Ectodermal cell (in vitro differentiated cells): Measurements from ENCODE around the gene RUNX1.

Source experiments
- H3K27ac ChIP-seq: 2 replicates; pipeline ENCODE4 v1.7.0; 2013; ENCODE audit warnings: mild to moderate bottlenecking, low read depth, low read length; ENCODE audit not compliant: insufficient read depth, poor library complexity, severe bottlenecking
- H3K27me3 ChIP-seq: 2 replicates; pipeline ENCODE4 v1.7.0; 2013; ENCODE audit warnings: mild to moderate bottlenecking, low read length; ENCODE audit not compliant: insufficient read depth, control insufficient read depth, poor library complexity, severe bottlenecking
- H3K36me3 ChIP-seq: one replicate; pipeline ENCODE4 v1.7.0; 2013; ENCODE audit warnings: low read length; ENCODE audit not compliant: control insufficient read depth, insufficient read depth
- H3K4me1 ChIP-seq: one replicate; pipeline ENCODE4 v1.7.0; 2013; ENCODE audit warnings: low read length; ENCODE audit not compliant: control insufficient read depth, insufficient read depth
- H3K4me3 ChIP-seq: 2 replicates; pipeline ENCODE4 v1.7.0; 2013; ENCODE audit warnings: low read depth, low read length, control low read depth; ENCODE audit not compliant: insufficient read depth
- H3K9me3 ChIP-seq: 2 replicates; pipeline ENCODE4 v1.7.0; 2013; ENCODE audit warnings: mild to moderate bottlenecking, low read length, moderate library complexity; ENCODE audit not compliant: control insufficient read depth
- WGBS, 2 experiments: methylation state at CpG; one replicate each; pipeline ENCODE4 v1.1.7; 2013; ENCODE audit warnings: missing lambda C conversion rate in 2 of 2; 5-methylcytosine and 5-hydroxymethylcytosine counted together

RUNX1 gene

DNA sequence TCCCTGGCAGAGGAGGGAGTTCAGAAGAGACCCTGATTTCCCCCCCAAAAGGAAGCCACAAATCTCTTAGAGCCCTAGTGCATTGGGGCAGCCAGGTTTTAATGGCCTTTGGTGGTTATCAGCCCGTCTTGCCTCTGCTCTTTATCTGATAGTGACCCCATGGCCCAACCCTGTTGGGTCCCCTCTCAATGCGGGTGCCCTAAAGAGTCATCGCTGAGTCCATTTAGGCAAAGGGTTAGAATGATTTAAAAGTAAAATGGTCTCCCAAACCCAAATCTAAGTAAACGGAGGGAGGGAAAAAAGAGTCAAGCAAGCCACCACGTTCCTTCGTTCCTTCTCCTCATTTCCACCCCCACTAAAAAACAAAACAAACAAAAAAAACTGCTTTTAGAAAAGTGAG, 164.0 kb downstream of the RUNX1 start:
- H3K27ac ChIP-seq, result no peak overlapping the region
- peaks cover 10% of the 10 kb centered on the region for H3K4me1 ChIP-seq
- WGBS, 2 experiments, result 17 to 30% methylated on average over 3 to 4 of the region's 6 CpGs
- no peak overlapping the region for H3K4me3 ChIP-seq
- no peaks in the 10 kb centered on the region for H3K9me3 ChIP-seq
- H3K27me3 ChIP-seq, result peaks cover 81% of the 10 kb centered on the region
- no peaks in the 10 kb centered on the region for H3K36me3 ChIP-seq

- H3K27ac ChIP-seq, result no peak overlapping the region
- WGBS, 2 experiments, result 71 to 85% methylated on average over 3 of the region's 3 CpGs
- peaks cover 74% of the 10 kb centered on the region for H3K27me3 ChIP-seq
- H3K4me1 ChIP-seq, result peaks cover 10% of the 10 kb centered on the region
- no peaks in the 10 kb centered on the region for H3K9me3 ChIP-seq
- H3K4me3 ChIP-seq, result no peak overlapping the region
- H3K36me3 ChIP-seq, result no peaks in the 10 kb centered on the region
Measured at GRCh38 chr21:34884346-34884929, 164.7 kb downstream of the RUNX1 start.

GRCh38 chr21:34883491-34884271, 165.4 kb downstream of the RUNX1 start:
- no peak overlapping the region for H3K27ac ChIP-seq
- 94 to 97% methylated on average over 6 of the region's 6 CpGs for WGBS, 2 experiments
- no peaks in the 10 kb centered on the region for H3K9me3 ChIP-seq
- peaks cover 66% of the 10 kb centered on the region for H3K27me3 ChIP-seq
- H3K4me3 ChIP-seq, result no peak overlapping the region
- no peaks in the 10 kb centered on the region for H3K36me3 ChIP-seq
- H3K4me1 ChIP-seq, result peaks cover 10% of the 10 kb centered on the region

GRCh38 chr21:34882719-34883131, 166.4 kb downstream of the RUNX1 start:
- no peaks in the 10 kb centered on the region for H3K9me3 ChIP-seq
- WGBS, 2 experiments, result 88 to 91% methylated on average over 1 of the region's 2 CpGs
- no peak overlapping the region for H3K4me3 ChIP-seq
- H3K4me1 ChIP-seq, result peaks cover 10% of the 10 kb centered on the region
- H3K27ac ChIP-seq, result no peak overlapping the region
- no peaks in the 10 kb centered on the region for H3K36me3 ChIP-seq
- peaks cover 57% of the 10 kb centered on the region for H3K27me3 ChIP-seq

- Histone ChIP-seq H3K36me3 (no peaks in the 10 kb centered on the region), H3K27me3 (peaks cover 49% of the 10 kb centered on the region), H3K4me3 (no peak overlapping the region), H3K4me1 (peaks cover 10% of the 10 kb centered on the region), H3K9me3 (no peaks in the 10 kb centered on the region), H3K27ac (no peak overlapping the region)
- 85 to 88% methylated on average over 4 of the region's 4 CpGs for WGBS, 2 experiments
Measured at GRCh38 chr21:34881839-34882371, 167.2 kb downstream of the RUNX1 start.

DNA sequence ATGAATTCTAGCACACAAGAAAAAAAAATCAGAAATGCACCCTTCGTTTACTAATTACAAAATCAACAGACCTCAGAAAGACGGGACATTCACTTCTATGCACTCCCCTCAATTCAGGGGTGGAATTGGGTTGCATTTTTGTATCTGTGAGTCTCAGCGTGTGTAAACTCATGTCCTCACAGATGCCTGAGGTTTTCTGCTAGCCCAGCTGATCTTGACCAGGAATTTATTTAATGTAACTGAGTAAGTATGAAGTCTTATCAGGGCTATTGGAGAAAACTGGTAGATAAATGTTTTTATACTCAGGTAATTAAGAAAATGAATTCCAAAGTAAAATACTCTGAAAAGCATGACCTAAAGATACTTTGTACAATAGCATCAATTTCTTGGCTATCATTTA, 167.7 kb downstream of the RUNX1 start:
- Histone ChIP-seq H3K4me3 (no peak overlapping the region), H3K27me3 (peaks cover 44% of the 10 kb centered on the region), H3K9me3 (no peaks in the 10 kb centered on the region), H3K4me1 (peaks cover 7% of the 10 kb centered on the region), H3K27ac (no peak overlapping the region), H3K36me3 (no peaks in the 10 kb centered on the region)
- 89 to 90% methylated on average over 3 of the region's 3 CpGs for WGBS, 2 experiments

DNA sequence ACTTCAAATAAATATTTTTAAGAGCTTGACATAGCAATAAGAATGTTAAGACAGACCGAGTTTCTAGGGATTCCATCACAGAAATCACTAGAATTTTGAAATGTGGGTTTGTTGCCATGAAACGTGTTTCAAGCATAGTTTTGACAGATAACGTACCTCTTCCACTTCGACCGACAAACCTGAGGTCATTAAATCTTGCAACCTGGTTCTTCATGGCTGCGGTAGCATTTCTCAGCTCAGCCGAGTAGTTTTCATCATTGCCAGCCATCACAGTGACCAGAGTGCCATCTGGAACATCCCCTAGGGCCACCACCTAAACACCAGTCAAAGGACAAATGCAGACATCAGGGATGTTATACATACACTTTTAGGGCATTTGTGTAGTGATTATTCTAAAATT, 168.7 kb downstream of the RUNX1 start:
- Histone ChIP-seq H3K9me3 (no peaks in the 10 kb centered on the region), H3K4me1 (no peaks in the 10 kb centered on the region), H3K27me3 (peaks cover 34% of the 10 kb centered on the region), H3K4me3 (no peak overlapping the region), H3K27ac (no peak overlapping the region), H3K36me3 (no peaks in the 10 kb centered on the region)
- 92 to 96% methylated on average over 7 of the region's 7 CpGs for WGBS, 2 experiments

DNA sequence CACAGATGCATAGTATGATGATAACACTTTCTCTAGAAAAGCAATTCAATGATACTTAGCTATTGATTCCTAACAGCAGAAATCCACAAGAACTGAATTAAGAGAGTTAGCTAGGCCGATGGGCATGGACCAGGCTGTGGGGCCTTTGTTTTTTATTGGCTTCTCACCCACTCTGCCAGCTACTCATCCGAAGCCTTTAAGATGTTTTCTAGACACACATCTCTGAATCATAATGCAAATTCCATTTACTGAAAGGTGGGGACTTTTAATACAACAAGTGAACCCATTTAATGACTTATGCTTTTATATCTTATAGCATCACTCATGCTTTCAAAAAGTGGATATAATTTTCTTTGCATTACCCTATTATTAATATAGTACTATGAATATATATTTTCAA, 170.2 kb downstream of the RUNX1 start:
- Histone ChIP-seq H3K9me3 (no peaks in the 10 kb centered on the region), H3K4me3 (no peak overlapping the region), H3K27ac (no peak overlapping the region), H3K27me3 (peaks cover 20% of the 10 kb centered on the region), H3K36me3 (no peaks in the 10 kb centered on the region), H3K4me1 (no peaks in the 10 kb centered on the region)
- 86 to 93% methylated on average over 2 of the region's 2 CpGs for WGBS, 2 experiments

DNA sequence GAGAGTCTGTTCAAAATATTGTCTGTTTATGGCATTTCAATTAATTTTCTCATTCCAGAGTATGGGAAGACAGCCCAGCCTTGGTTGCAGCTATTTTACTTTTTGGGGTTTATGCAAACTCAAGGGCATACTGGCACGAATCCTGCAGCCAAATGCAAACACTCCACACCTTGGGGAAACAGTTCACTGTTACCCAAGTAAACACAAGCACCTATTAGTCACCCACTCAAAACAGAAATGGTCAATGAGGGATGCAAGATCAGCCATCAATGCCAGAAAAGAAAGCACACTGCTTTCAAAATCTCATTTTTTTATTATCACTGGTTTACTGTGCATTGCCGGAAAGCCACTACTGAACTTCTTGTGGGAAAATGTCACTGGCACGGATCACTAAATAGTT, 170.6 kb downstream of the RUNX1 start:
- Histone ChIP-seq H3K9me3 (no peaks in the 10 kb centered on the region), H3K27me3 (peaks cover 15% of the 10 kb centered on the region), H3K27ac (no peak overlapping the region), H3K4me3 (no peak overlapping the region), H3K36me3 (no peaks in the 10 kb centered on the region), H3K4me1 (no peaks in the 10 kb centered on the region)
- WGBS, 2 experiments, result 85 to 91% methylated on average over 3 of the region's 3 CpGs

- WGBS, 2 experiments, result 92 to 95% methylated on average over 10 of the region's 10 CpGs
- Histone ChIP-seq H3K27ac (no peak overlapping the region), H3K27me3 (peaks cover 6% of the 10 kb centered on the region), H3K36me3 (no peaks in the 10 kb centered on the region), H3K9me3 (no peaks in the 10 kb centered on the region), H3K4me1 (no peaks in the 10 kb centered on the region), H3K4me3 (no peak overlapping the region)
Measured at GRCh38 chr21:34877485-34878128, 171.5 kb downstream of the RUNX1 start.
